SK-N-DZ (cell line): ENCODE results near the gene ZNF236.

Experiments
- DNase-seq: peaks from one replicate; pipeline ENCODE4 v3.0.0-alpha.2; 2015; ENCODE audit warnings: low spot score

The ZNF236 gene

GRCh38 chr18:76859474-76860339 lies 37.4 kb downstream of the ZNF236 start:
- no peak for DNase-seq

- DNase-seq, result no peak
Measured at GRCh38 chr18:76860411-76860810, 38.1 kb downstream of the ZNF236 start.

GRCh38 chr18:76866666-76867065 lies 44.3 kb downstream of the ZNF236 start:
- DNase-seq, result no peak

GRCh38 chr18:76873311-76873710 lies 51.0 kb downstream of the ZNF236 start:
- DNase-seq, result no peak

GRCh38 chr18:76873713-76874112 lies 51.4 kb downstream of the ZNF236 start:
- no peak for DNase-seq

- DNase-seq, result peak; percentile 9
Measured at GRCh38 chr18:76874642-76875389, 52.5 kb downstream of the ZNF236 start.

GRCh38 chr18:76875390-76876325 lies 53.3 kb downstream of the ZNF236 start:
- peak; percentile 38 for DNase-seq

- DNase-seq, result no peak
Measured at GRCh38 chr18:76878426-76878825, 56.1 kb downstream of the ZNF236 start.

GRCh38 chr18:76880026-76880425 lies 57.7 kb downstream of the ZNF236 start:
- no peak for DNase-seq

- no peak for DNase-seq
Measured at GRCh38 chr18:76881744-76882143, 59.4 kb downstream of the ZNF236 start.

GRCh38 chr18:76882146-76882545 lies 59.8 kb downstream of the ZNF236 start:
- no peak for DNase-seq

- DNase-seq, result no peak
Measured at GRCh38 chr18:76885001-76885400, 62.6 kb downstream of the ZNF236 start.

GRCh38 chr18:76886112-76886511 lies 63.8 kb downstream of the ZNF236 start:
- no peak for DNase-seq

GRCh38 chr18:76889091-76889699 lies 66.8 kb downstream of the ZNF236 start:
- DNase-seq, result no peak

GRCh38 chr18:76892832-76893231 lies 70.5 kb downstream of the ZNF236 start:
- no peak for DNase-seq

GRCh38 chr18:76894566-76895346 lies 72.4 kb downstream of the ZNF236 start:
- DNase-seq, result no peak

- no peak for DNase-seq
Measured at GRCh38 chr18:76895498-76895897, 73.1 kb downstream of the ZNF236 start.

- DNase-seq, result no peak
Measured at GRCh38 chr18:76896677-76897076, 74.3 kb downstream of the ZNF236 start.

GRCh38 chr18:76897257-76897656 lies 74.9 kb downstream of the ZNF236 start:
- no peak for DNase-seq

- DNase-seq, result no peak
Measured at GRCh38 chr18:76903386-76903785, 81.0 kb downstream of the ZNF236 start.
